HFFc6 (cell line): ENCODE results near the gene MFRP. TPM values are rescaled to one million over a fixed set of nuclear protein-coding genes. Genes with fewer than 3 reads are reported as not detected.
A peak's percentile ranks its signal among the peaks of the same experiment; 100 is the strongest.

Source experiments
- DNase-seq: peaks from one replicate; pipeline ENCODE4 v3.0.0-alpha.2; 2018
- H3K27ac Mint-ChIP-seq: 2 replicates; pipeline ENCODE4 v1.8.0; 2020; ENCODE audit warnings: mild to moderate bottlenecking, mixed read lengths
- H3K27me3 Mint-ChIP-seq: 2 replicates; pipeline ENCODE4 v1.8.0; 2021; ENCODE audit warnings: mild to moderate bottlenecking, moderate library complexity, mixed read lengths; ENCODE audit not compliant: insufficient read depth
- H3K36me3 Mint-ChIP-seq: 2 replicates; pipeline ENCODE4 v1.8.0; 2021; ENCODE audit warnings: low read depth, mixed read lengths
- H3K4me1 Mint-ChIP-seq: 2 replicates; pipeline ENCODE4 v1.8.0; 2020; ENCODE audit warnings: low read depth, mixed read lengths
- H3K4me3 Mint-ChIP-seq: 2 replicates; pipeline ENCODE4 v1.8.0; 2020; ENCODE audit warnings: mild to moderate bottlenecking, moderate library complexity, mixed read lengths
- H3K9me3 Mint-ChIP-seq: 2 replicates; pipeline ENCODE4 v1.8.0; 2020; ENCODE audit warnings: mild to moderate bottlenecking, mixed read lengths
- total RNA-seq, 6 experiments: library from RNA; stranded (reverse); fragmentation: NEBNext Ultra II Directional; extraction: Animal tissue kit (Norgen Biotek cat#: 25700); gene quantifications; 2 replicates in 1 of 6; 3 replicates in 5 of 6; pipeline ENCODE4 v1.2.3, GENCODE V29; 2021
- TF ChIP-seq, protein P1 (sequence below): fragments of 200-600 bp; sonication (generic); IDR thresholded peaks from 2 replicates; pipeline ENCODE4 v1.5.0; 2021; ENCODE audit warnings: antibody characterized with exemption, mild to moderate bottlenecking

MFRP gene
- total RNA-seq, 6 experiments from 2014 or later, result not detected

- H3K36me3 Mint-ChIP-seq, result peaks cover 21% of the 10 kb centered on the region; the same call in 1 of the 2 replicates
- peaks cover 8% of the 10 kb centered on the region; the same call in 1 of the 2 replicates for H3K27me3 Mint-ChIP-seq
- H3K4me3 Mint-ChIP-seq, result peak overlapping the region; percentile 97
- peaks cover 53% of the 10 kb centered on the region for H3K4me1 Mint-ChIP-seq
- H3K9me3 Mint-ChIP-seq, result no peaks in the 10 kb centered on the region
- DNase-seq, result no peak
- TF ChIP-seq, protein P1, sequence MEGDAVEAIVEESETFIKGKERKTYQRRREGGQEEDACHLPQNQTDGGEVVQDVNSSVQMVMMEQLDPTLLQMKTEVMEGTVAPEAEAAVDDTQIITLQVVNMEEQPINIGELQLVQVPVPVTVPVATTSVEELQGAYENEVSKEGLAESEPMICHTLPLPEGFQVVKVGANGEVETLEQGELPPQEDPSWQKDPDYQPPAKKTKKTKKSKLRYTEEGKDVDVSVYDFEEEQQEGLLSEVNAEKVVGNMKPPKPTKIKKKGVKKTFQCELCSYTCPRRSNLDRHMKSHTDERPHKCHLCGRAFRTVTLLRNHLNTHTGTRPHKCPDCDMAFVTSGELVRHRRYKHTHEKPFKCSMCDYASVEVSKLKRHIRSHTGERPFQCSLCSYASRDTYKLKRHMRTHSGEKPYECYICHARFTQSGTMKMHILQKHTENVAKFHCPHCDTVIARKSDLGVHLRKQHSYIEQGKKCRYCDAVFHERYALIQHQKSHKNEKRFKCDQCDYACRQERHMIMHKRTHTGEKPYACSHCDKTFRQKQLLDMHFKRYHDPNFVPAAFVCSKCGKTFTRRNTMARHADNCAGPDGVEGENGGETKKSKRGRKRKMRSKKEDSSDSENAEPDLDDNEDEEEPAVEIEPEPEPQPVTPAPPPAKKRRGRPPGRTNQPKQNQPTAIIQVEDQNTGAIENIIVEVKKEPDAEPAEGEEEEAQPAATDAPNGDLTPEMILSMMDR, result no peak
- peak overlapping the region; percentile 97 for H3K27ac Mint-ChIP-seq
These were observed 11.3 kb downstream of the MFRP start for GRCh38 chr11:119335091-119335654.

- TF ChIP-seq, protein P1, result no peak
- peaks cover 21% of the 10 kb centered on the region; the same call in 1 of the 2 replicates for H3K36me3 Mint-ChIP-seq
- H3K27me3 Mint-ChIP-seq, result peaks cover 8% of the 10 kb centered on the region; the same call in 1 of the 2 replicates
- H3K9me3 Mint-ChIP-seq, result no peaks in the 10 kb centered on the region
- H3K27ac Mint-ChIP-seq, result peak within 1 kb of the TSS; percentile 97
- peaks cover 52% of the 10 kb centered on the region for H3K4me1 Mint-ChIP-seq
- H3K4me3 Mint-ChIP-seq, result peak within 1 kb of the TSS; percentile 97
- DNase-seq, result peak; percentile 96
These were observed 12.2 kb downstream of the MFRP start, which contains the start of gene RNF26 for GRCh38 chr11:119334174-119334930. TSS of gene RNF26 (plus strand) at chr11:119334527. CDS start at chr11:119335123, 596 bp downstream.

GRCh38 chr11:119332111-119332765 lies 14.3 kb downstream of the MFRP start:
- no peak overlapping the region for H3K4me3 Mint-ChIP-seq
- H3K4me1 Mint-ChIP-seq, result peaks cover 31% of the 10 kb centered on the region
- H3K36me3 Mint-ChIP-seq, result peaks cover 21% of the 10 kb centered on the region; the same call in 1 of the 2 replicates
- no peak overlapping the region for H3K27ac Mint-ChIP-seq
- H3K27me3 Mint-ChIP-seq, result peaks cover 12% of the 10 kb centered on the region; the same call in 1 of the 2 replicates
- TF ChIP-seq, protein P1, result no peak
- H3K9me3 Mint-ChIP-seq, result no peaks in the 10 kb centered on the region
- DNase-seq, result no peak

DNA sequence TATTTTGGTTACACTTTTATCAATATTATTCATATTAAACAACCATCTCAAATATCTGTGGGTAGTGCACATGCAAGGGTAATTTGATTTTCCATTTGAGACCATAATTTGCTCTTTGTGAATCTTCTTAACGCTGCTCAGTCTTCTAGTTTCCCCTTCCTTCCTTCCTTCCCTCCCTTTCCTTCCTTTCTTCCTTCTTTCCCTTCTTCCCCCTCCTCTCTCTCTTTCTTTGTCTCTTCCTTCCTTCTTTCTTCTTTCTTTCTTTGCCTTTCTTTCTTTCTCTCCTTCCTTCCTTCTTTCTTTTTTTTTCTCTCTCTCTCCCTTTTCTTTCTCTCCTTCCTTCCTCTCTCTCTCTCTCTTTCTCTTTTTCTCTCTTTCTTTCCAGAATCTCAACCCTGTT lies 16.3 kb downstream of the MFRP start:
- H3K4me3 Mint-ChIP-seq, result no peak overlapping the region
- peaks cover 11% of the 10 kb centered on the region for H3K4me1 Mint-ChIP-seq
- H3K9me3 Mint-ChIP-seq, result no peaks in the 10 kb centered on the region
- no peak for DNase-seq
- peaks cover 12% of the 10 kb centered on the region; the same call in 1 of the 2 replicates for H3K27me3 Mint-ChIP-seq
- 0 out of 2 replicates have a peak, but pooled peaks cover 7% of the 10 kb centered on the region for H3K36me3 Mint-ChIP-seq
- no peak overlapping the region for H3K27ac Mint-ChIP-seq
- TF ChIP-seq, protein P1, result no peak

DNA sequence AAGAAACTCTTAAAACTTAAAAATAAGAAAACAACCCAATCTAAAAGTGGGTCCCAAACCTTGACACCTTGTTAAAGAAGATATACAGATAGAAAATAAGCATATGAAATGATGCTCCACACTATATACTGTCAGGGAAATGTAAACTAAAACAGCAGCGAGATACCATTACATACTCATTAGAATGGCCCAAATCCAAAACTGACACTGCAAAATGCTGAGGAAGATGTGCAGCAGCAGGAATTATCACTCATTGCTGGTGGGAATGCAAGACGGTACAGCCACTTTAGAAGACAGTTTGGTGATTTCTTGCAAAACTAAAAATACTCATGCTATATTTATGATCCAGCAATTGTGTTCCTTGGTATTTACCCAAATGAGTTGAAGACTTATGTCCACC lies 17.2 kb downstream of the MFRP start:
- DNase-seq, result no peak
- Mint-ChIP-seq H3K4me1 (peaks cover 6% of the 10 kb centered on the region), H3K4me3 (no peak overlapping the region), H3K36me3 (no peaks in the 10 kb centered on the region), H3K27ac (no peak overlapping the region), H3K9me3 (no peaks in the 10 kb centered on the region), H3K27me3 (peaks cover 12% of the 10 kb centered on the region; the same call in 1 of the 2 replicates)
- TF ChIP-seq, protein P1, result no peak
